ENCODE results near the gene MYCBP2. TPM values are rescaled to one million over a fixed set of nuclear protein-coding genes. Genes with fewer than 3 reads are reported as not detected.

MYCBP2 gene
- total RNA-seq, 6 experiments from 2014 or later: 52.7 to 66.3 (median 54.9) TPM

DNA sequence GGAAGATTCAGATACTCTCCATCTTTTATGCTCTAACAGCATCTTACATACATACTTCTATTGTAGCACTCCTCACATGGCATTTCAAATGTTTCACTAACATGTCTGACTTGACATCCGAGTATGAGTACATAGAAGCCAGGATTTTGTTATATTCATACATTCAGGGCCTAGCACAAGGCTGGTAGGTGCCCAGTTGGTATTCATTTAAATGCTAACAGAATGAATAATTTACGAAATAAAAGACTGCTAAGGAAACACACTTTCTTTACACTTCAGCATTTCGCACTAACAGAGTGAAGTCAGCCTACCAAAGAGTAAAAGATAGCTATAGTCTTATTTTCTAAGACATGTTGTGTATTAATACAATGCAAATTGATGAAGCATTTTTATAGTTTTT is 232.1 kb downstream of the MYCBP2 start:
- TF ChIP-seq, protein P1, sequence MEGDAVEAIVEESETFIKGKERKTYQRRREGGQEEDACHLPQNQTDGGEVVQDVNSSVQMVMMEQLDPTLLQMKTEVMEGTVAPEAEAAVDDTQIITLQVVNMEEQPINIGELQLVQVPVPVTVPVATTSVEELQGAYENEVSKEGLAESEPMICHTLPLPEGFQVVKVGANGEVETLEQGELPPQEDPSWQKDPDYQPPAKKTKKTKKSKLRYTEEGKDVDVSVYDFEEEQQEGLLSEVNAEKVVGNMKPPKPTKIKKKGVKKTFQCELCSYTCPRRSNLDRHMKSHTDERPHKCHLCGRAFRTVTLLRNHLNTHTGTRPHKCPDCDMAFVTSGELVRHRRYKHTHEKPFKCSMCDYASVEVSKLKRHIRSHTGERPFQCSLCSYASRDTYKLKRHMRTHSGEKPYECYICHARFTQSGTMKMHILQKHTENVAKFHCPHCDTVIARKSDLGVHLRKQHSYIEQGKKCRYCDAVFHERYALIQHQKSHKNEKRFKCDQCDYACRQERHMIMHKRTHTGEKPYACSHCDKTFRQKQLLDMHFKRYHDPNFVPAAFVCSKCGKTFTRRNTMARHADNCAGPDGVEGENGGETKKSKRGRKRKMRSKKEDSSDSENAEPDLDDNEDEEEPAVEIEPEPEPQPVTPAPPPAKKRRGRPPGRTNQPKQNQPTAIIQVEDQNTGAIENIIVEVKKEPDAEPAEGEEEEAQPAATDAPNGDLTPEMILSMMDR (IDR thresholded peaks at IDR 0.05): no peak
- no peaks in the 10 kb centered on the region for H3K4me1 Mint-ChIP-seq (ENCODE audit: low read depth)
- H3K27ac Mint-ChIP-seq: no peak overlapping the region
- no peak overlapping the region for H3K4me3 Mint-ChIP-seq
- H3K9me3 Mint-ChIP-seq: no peaks in the 10 kb centered on the region
- DNase-seq: no peak
- peaks cover 26% of the 10 kb centered on the region for H3K36me3 Mint-ChIP-seq (ENCODE audit: low read depth)
- H3K27me3 Mint-ChIP-seq (ENCODE audit: insufficient read depth): peaks cover 1% of the 10 kb centered on the region

DNA sequence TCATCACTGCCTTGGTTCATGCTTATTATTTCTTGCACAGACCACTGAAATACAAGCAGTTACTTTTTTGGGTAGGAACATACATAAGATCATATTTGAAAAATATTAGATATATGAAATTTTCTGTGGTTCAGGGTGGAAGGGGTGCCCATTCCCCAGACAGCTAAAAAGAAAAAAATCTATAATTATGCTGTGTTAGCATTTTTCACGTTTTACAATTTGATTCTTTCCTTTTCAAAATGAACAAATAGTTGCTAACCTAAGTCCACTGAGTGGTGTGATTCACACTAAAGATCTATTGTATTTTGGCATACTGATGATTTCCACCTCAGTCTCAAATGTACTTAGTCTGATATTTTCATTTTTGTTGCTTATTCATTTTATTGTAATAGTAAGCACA is 233.2 kb downstream of the MYCBP2 start:
- peaks cover 1% of the 10 kb centered on the region for H3K27me3 Mint-ChIP-seq (ENCODE audit: insufficient read depth)
- no peak overlapping the region for H3K27ac Mint-ChIP-seq
- no peaks in the 10 kb centered on the region for H3K4me1 Mint-ChIP-seq (ENCODE audit: low read depth)
- no peaks in the 10 kb centered on the region for H3K9me3 Mint-ChIP-seq
- H3K36me3 Mint-ChIP-seq (ENCODE audit: low read depth): peaks cover 26% of the 10 kb centered on the region
- H3K4me3 Mint-ChIP-seq: no peak overlapping the region
- TF ChIP-seq, protein P1 (IDR thresholded peaks at IDR 0.05): no peak
- no peak for DNase-seq

DNA sequence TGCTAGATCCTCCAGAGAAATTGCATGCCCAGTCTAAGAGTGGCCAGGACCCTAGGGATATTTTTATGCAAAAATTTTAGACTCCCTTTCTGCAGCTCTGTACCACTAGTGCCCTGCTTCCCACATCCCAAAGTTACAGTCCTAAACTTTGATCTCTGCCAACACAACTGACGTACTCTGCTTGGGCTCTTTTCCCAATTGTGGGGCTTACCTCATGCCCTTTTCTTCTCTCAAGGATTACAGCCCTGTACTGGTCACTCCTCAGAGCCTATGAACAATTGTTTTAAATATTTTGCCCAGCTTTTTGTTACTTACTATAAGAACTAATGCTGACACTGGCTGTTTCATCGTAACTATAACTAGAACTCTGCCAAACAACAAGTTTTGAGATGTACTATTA is 242.1 kb downstream of the MYCBP2 start:
- H3K9me3 Mint-ChIP-seq: no peaks in the 10 kb centered on the region
- TF ChIP-seq, protein P1 (IDR thresholded peaks at IDR 0.05): no peak
- no peaks in the 10 kb centered on the region for H3K27me3 Mint-ChIP-seq (ENCODE audit: insufficient read depth)
- no peaks in the 10 kb centered on the region for H3K4me1 Mint-ChIP-seq (ENCODE audit: low read depth)
- peaks cover 38% of the 10 kb centered on the region for H3K36me3 Mint-ChIP-seq (ENCODE audit: low read depth)
- no peak overlapping the region for H3K4me3 Mint-ChIP-seq
- no peak overlapping the region for H3K27ac Mint-ChIP-seq
- DNase-seq: no peak

DNA sequence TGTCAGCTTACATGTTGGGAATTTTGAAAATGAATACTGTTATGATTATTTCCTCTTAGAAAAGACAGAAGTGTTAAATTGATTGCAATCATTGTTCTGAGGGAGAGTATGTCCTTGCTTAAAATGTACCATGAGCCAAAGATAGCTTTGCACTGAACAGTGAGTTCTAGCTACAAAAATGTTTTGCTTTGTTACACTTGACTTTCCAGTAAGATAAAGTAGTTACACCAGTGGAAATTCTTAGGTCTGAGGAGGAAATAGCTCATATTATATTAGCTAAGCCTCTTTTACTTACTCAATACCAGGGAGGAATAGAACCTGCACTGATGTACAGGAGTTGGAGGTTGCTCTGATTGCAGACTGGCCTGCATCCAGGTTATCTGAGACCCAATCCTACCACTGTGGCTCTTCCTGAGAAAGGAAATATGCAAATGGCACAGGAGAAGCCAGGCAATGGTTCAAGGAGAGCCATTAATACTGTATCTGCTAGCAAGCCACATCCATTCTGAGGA is 246.9 kb downstream of the MYCBP2 start:
- H3K36me3 Mint-ChIP-seq (ENCODE audit: low read depth): peaks cover 37% of the 10 kb centered on the region
- H3K9me3 Mint-ChIP-seq: no peaks in the 10 kb centered on the region
- H3K27me3 Mint-ChIP-seq (ENCODE audit: insufficient read depth): no peaks in the 10 kb centered on the region; the same call in 1 of the 2 replicates
- no peak overlapping the region for H3K4me3 Mint-ChIP-seq
- no peak for DNase-seq
- no peaks in the 10 kb centered on the region for H3K4me1 Mint-ChIP-seq (ENCODE audit: low read depth)
- TF ChIP-seq, protein P1 (IDR thresholded peaks at IDR 0.05): no peak
- no peak overlapping the region for H3K27ac Mint-ChIP-seq

DNA sequence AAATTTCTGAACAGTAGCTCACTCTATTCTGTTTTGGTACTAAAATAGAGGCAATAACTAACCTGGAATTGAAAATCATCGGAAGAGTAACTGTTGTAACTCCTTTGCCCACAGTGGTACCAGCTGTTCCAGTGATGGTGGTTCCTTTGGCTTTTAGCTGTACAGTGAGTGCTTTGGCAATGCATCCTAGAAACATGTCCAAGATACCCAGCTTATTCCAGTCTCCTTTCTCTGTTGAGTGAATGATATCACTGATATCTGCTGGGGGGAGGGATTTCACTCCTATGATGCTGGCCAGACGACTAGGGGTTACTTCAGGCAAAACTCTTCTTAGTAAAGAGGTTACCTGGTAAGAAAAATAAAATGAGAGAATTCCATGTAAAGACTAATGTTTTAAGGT is 259.4 kb downstream of the MYCBP2 start:
- TF ChIP-seq, protein P1 (IDR thresholded peaks at IDR 0.05): no peak
- Mint-ChIP-seq H3K4me1 (ENCODE audit: low read depth) (peaks cover 3% of the 10 kb centered on the region), H3K9me3 (no peaks in the 10 kb centered on the region), H3K27ac (no peak overlapping the region), H3K4me3 (no peak overlapping the region), H3K36me3 (ENCODE audit: low read depth) (peaks cover 2% of the 10 kb centered on the region), H3K27me3 (ENCODE audit: insufficient read depth) (no peaks in the 10 kb centered on the region)
- DNase-seq: no peak
